ENCODE results near the gene AGAP1. TPM values are rescaled to one million over a fixed set of nuclear protein-coding genes. Genes with fewer than 3 reads are reported as not detected.
A peak's percentile ranks its signal among the peaks of the same experiment; 100 is the strongest.
"Not testable (repeated sequence)": the region's sequence is repeated elsewhere in the genome, so short reads cannot be mapped to it uniquely, and the experiment has no call there.

Gene AGAP1
- total RNA-seq, 2 donors from 2014 or later: 22.5 to 23.9 TPM

GRCh38 chr2:236062806-236063205 lies 569.0 kb downstream of the AGAP1 start:
- intact Hi-C loops (cut with DNase I); ATAC-seq; DNase-seq: not testable (repeated sequence)

DNA sequence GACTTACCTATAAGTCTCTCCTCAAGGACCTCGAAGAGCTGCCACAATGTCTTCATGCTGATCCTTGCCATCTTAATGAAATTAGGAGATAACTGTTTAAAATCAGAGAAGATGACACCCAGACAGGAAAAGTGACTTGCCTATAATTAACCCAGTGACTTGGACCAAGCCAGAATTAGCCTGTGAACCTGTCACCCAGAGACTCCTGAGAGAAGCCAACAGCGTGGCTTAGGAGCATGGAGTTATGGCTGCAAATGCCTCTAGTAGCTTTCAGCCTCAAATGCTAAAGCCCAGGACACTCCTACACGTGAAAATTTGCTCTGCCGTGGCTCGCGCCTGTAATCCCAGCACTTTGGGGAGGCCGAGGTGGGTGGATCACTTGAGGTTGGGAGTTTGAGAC lies 570.2 kb downstream of the AGAP1 start:
- ATAC-seq: no peak
- no peak for DNase-seq
- intact Hi-C loops (cut with DNase I): no loop called here

- no peak for DNase-seq
- intact Hi-C loops (cut with DNase I): no loop called here
- ATAC-seq: no peak
These were observed 571.7 kb downstream of the AGAP1 start for GRCh38 chr2:236065314-236066160.

DNA sequence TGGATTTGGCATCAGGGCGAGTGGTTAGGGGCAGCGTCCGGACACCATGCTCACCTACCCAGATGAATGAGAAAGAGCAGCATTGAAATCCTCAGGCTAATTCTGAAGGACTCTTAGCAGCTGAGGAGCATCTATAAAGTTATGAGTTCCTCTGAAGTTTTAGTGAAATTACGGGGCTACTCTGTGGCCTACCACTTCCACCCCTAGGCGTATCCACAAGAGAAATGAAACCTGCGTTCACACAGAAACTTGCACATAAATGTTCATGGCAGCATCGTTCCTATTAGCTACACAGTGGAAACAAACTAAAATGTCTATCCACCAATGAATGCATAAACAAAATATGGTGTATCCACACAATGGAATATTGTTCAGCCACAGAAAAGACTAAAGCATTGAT lies 576.4 kb downstream of the AGAP1 start:
- ATAC-seq (no peak), DNase-seq (no peak)
- intact Hi-C loops (cut with DNase I): no loop called here

DNA sequence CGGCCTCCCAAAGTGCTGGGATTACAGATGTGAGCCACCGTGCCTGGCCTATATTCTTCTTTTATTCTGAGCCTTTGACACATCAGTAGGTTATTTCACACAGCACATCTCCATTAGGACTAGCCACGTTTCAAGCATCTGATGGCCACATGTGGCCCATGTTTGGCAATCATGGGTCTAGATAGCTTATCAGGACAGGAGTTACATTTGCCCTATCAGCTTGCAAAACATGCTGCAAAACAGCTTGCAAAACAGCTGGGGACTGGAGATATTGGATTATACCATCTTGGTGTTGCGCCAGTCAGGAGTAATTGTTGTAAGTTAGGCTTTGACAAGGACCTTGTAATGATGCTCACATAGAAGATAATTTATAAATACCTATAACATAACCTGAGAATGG lies 579.4 kb downstream of the AGAP1 start:
- no peak for ATAC-seq
- intact Hi-C loops (cut with DNase I): no loop called here
- DNase-seq: no peak

DNA sequence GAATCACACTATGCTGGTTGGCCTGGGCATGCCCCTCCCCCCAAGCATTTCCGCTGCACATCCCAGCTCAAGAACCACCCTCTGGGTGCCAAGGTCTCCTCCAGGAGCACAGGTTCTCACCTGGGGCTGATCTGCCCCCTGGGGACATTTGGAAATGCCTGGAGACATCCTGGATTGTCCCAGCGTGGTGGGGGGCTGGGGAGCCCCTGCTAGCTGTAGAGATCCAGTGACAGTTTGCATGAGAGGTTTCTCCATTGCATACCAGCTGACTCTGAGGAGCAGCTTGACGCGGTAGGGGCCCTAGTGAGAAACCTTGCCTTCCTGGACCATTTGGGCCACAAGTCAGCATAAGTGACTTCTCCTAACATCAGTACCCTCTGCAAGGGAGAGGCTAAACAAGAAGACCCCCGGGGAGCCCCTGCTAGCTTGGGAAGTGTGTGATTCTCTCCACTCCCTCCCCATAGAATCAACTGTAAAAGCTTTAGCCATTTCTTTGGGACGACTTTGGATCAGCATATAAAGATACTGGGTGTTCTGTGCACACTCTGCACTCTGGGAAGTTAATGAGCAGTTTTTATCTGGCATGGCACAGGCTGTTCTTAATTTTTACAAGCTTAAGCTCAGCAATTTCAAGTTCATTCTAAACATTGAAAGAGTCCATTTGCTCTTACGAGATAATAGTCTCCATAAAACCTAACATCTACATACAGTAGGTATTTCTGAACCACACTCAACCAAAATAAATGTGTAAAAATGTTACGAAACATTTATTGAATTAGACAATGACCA lies 580.2 kb downstream of the AGAP1 start:
- ATAC-seq: no peak
- intact Hi-C loops (cut with DNase I): no loop called here
- DNase-seq: no peak

DNA sequence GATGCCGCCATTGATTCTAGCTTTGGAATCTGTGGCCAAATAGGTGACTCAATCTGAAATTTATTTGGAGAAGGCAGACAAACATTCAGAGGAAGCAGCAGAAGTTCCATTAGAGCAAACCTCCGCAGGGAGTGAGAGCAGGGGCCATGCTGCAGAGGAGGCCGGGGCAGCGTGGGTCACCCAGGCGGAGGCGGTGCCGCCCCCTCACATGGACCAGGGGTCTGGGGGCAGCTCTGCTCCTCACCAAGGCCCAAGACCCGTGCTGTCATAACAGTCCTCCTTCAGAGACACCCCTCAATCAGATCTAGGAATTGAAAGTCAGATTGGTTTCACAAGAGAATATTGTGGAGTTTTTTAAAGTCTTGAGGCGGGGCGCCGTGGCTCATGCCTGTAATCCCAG lies 582.0 kb downstream of the AGAP1 start:
- ATAC-seq: no peak
- intact Hi-C loops (cut with DNase I): no loop called here
- DNase-seq: no peak

DNA sequence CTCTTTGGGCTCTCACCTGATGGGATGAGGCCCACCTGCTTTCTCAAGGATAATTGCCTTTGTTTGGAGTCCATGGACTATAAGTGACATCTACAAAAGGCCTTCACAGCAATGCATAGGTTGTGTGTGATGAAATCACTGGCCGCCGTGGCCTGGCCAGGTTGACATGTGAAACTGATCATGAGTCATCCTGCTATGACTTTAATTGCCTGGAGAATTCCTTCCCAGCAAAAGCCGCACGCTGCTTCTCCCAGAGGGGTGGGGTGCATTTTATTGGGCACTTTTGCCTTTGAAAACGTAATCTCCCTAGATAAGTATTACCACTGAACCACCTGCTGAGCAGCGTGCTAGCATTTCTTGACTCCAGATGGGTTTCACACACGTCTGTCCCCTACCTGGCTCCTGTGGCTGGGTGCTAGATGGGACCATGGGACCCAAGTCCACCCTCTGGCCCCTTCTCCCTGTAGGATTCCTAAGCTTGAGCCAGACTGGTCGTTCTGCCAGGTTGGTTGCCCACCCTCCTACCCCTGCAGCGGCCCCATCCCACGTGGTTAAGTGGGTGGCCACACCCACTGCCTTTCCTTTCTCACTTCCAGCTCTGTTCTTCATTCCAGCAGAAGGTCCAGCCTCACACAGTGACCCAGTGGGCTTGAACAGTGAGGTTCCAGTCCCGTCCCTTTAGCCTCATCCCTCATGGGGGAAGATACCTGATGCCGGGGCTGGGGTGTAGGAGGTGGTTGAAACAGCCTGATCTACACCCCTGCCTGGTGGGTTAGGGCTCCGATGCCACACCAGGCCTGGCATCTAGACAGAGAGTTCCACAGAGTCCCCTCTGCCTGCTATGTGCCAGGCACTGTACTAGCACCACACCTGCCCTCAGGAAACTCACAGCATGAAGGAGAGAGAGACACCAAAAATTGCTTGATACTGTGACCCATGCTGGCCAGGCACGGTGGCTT lies 584.7 kb downstream of the AGAP1 start:
- DNase-seq (no peak), ATAC-seq (no peak)
- intact Hi-C loops (cut with DNase I): no loop called here

DNA sequence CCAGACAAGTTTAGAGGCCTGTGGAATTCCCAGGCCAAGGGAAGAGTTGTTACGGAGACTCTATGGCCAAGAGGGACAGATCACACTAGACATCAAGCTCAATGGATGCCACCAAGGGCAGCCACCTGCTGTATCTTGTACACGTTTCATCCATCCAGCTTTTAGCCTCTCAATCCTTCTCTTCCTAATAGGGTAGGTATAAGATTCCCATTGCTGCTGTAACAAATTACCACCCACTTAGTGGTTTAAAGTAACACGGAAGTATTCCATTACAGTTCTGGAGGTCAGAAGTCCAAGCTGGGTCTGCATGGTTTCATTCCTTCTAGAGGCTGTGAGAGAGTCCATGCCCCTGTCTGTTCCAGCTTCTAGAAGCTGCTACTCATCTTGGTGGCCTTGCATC lies 586.6 kb downstream of the AGAP1 start:
- DNase-seq (no peak), ATAC-seq (no peak)
- intact Hi-C loops (cut with DNase I): no loop called here

DNA sequence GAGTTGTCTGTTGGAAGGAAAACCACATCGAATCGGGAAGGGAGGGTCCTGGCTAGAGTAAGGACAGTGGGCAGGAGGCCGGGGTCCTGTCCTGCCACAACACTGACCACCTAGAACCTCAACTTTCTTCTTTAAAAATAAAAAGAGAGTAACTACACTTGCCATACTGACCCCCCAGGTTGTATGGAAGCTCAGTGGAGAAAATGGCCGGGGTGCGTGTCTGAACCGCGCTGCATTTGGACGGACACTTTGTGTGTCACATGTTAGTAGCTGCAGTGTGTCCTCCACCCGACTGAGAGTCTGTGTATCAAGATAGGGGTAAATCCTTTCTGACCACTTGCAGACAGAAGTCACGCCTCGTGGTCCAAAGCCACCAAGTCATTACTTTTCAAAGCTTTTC lies 587.3 kb downstream of the AGAP1 start:
- no peak for ATAC-seq

DNA sequence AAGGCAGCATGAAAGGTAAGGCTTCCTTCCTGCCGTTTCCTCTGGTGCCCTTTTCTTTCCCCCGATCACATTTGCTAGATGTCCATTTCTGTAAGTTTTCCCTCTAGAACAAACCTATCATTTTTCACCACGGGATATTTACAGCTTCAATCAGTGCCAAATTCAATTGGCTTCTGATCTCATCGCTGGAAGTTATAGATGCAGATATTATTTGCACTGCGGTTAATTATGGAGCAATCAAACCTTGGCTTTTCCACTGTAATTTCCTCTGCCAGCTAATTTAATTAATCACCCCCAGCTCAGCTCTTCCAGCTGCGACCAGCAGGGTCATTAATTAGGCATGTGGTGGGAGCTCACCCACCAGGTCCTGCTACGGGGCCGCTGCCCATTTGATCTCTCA lies 588.2 kb downstream of the AGAP1 start:
- no peak for ATAC-seq
- intact Hi-C loops (cut with DNase I): no loop called here
- DNase-seq: no peak

More for the DNA sequence above, 587.3 kb downstream of the AGAP1 start:
- DNase-seq: no peak
- intact Hi-C loops (cut with DNase I): no loop called here

DNA sequence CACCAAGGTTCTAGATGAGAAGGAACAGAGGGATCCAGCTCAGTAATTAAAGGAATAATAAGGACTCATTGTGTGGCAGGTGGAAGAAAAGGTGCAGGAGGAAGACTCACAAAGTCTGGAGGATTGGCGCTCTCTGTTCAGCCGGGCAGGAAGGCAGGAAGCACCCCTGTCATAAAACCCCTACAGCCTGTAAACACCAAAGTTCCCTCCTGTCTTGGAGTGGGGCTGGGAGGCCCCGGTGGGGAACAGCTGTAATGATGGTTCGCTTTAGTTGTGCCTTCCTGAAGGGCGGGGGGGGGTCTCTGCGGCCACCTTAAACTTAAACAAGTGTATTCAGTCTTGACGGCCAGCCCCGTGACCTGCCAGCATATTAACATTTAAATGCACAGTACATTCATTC lies 590.1 kb downstream of the AGAP1 start:
- ATAC-seq: no peak
- intact Hi-C loops (cut with DNase I): no loop called here
- no peak for DNase-seq

- ATAC-seq (no peak), DNase-seq (no peak)
- intact Hi-C loops (cut with DNase I): no loop called here
These were observed 591.4 kb downstream of the AGAP1 start for GRCh38 chr2:236085211-236085610.

DNA sequence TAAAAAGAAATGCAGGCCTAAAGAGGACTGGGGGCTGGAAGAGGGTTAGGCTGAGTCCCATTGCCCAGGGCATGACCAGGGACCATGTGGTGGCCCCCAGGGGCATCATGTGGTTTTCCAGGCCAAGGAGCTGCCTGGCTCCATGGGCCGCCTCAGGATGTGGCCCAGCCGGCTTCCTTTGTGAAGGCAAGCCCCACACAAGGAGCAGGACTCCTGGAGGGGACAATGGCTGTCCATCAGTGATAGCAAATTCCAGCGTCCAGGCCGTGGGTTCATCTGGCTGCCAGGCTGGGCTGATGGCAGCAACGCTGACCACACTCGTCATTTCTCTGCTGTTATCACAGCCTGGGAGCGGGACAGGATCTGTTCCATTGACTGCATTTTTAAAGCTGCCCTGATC lies 591.8 kb downstream of the AGAP1 start:
- peak; percentile 38 to 52 for ATAC-seq
- intact Hi-C loops (cut with DNase I): no loop called here
- no peak for DNase-seq

DNA sequence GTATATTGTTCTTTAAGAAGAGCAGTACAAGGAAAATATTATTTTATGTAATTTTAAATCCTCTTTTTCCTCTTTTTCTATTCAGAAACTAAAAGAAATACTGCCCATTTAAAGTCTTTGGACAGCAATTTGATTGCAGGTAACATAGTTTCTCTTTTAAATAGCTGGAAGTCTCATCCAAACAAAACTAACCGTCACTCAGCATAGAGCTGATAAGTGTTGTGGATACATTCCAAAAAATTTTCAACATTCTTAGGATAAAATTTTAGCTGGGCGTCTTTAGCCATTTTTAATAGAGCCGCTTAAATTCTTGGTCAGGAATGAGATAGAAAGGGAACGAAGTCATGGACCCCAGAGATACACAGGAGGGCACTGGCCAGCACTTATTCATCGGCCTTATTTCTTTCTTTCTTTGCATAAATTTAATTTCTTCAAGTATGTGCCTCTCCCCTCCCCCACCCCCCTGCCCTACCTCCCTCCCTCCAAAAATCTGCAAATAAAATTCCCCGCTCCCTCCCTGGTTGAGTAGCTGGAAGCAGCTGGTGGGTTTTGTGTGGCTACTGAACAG lies 592.6 kb downstream of the AGAP1 start:
- DNase-seq (no peak), ATAC-seq (peak in 1 of 2 donors; percentile 70)
- intact Hi-C loops (cut with DNase I): no loop called here

GRCh38 chr2:236086971-236087465 lies 593.2 kb downstream of the AGAP1 start:
- intact Hi-C loops (cut with DNase I): no loop called here
- ATAC-seq (no peak), DNase-seq (no peak)

GRCh38 chr2:236088368-236089057 lies 594.7 kb downstream of the AGAP1 start:
- intact Hi-C loops (cut with DNase I): no loop called here
- DNase-seq: no peak
- no peak for ATAC-seq

- no peak for DNase-seq
- intact Hi-C loops (cut with DNase I): no loop called here
- ATAC-seq: no peak
These were observed 595.6 kb downstream of the AGAP1 start for GRCh38 chr2:236089271-236090026.
